SK-MEL-5 (cell line): ENCODE measurements around the gene ZNF92. TPM values are rescaled to one million over a fixed set of nuclear protein-coding genes. Genes with fewer than 3 reads are reported as not detected.
"Not testable (repeated sequence)": the region's sequence is repeated elsewhere in the genome, so short reads cannot be mapped to it uniquely, and the experiment has no call there.

Experiments used
- DNase-seq: peaks from one replicate; pipeline ENCODE4 v3.0.0-alpha.2; 2016; ENCODE audit warnings: low read depth, low spot score
- in situ Hi-C: cut with HindIII; loops from 2 replicates; pipeline ENCODE4 v1.10.0; 2016; ENCODE audit warnings: low sequenced_read_pairs, high pct_unique_total_duplicates, low pct_unique_long_range_greater_than_20kb
- total RNA-seq: library from RNA; depleted of rRNA; stranded (reverse); fragments of >200 nt; shearing (Covaris generic); gene quantifications from 2 replicates; pipeline ENCODE4 v1.2.3, GENCODE V29; 2014

The ZNF92 gene
- total RNA-seq, 1 experiment from 2014 or later, result 19.1 TPM

GRCh38 chr7:65406706-65407105 is 33.1 kb downstream of the ZNF92 start:
- in situ Hi-C loops, result not testable (repeated sequence)

GRCh38 chr7:65409363-65409762 is 35.7 kb downstream of the ZNF92 start:
- in situ Hi-C loops, result no loop called here
- DNase-seq, result no peak

More at GRCh38 chr7:65406706-65407105, 33.1 kb downstream of the ZNF92 start:
- DNase-seq, result not testable (repeated sequence)

- DNase-seq, result no peak
- in situ Hi-C loops, result no loop called here
Observed at GRCh38 chr7:65411249-65411648, 37.6 kb downstream of the ZNF92 start.

GRCh38 chr7:65422670-65423069 is 49.0 kb downstream of the ZNF92 start:
- DNase-seq, result no peak
- in situ Hi-C loops, result no loop called here

- DNase-seq, in situ Hi-C loops: not testable (repeated sequence)
Observed at GRCh38 chr7:65423286-65423685, 49.6 kb downstream of the ZNF92 start.

- in situ Hi-C loops, result no loop called here
- DNase-seq, result peak; percentile 17
Observed at GRCh38 chr7:65429642-65430343, 56.1 kb downstream of the ZNF92 start.

- in situ Hi-C loops, result no loop called here
- no peak for DNase-seq
Observed at GRCh38 chr7:65430344-65431186, 56.9 kb downstream of the ZNF92 start.

GRCh38 chr7:65434307-65434706 is 60.7 kb downstream of the ZNF92 start:
- no peak for DNase-seq
- in situ Hi-C loops, result no loop called here

GRCh38 chr7:65436163-65436562 is 62.5 kb downstream of the ZNF92 start:
- in situ Hi-C loops, result no loop called here
- DNase-seq, result no peak

- no peak for DNase-seq
- in situ Hi-C loops, result no loop called here
Observed at GRCh38 chr7:65438598-65438997, 64.9 kb downstream of the ZNF92 start.

GRCh38 chr7:65441010-65441409 is 67.4 kb downstream of the ZNF92 start:
- in situ Hi-C loops, result no loop called here
- no peak for DNase-seq

GRCh38 chr7:65444205-65444842 is 70.7 kb downstream of the ZNF92 start:
- in situ Hi-C loops, result no loop called here
- no peak for DNase-seq

- in situ Hi-C loops, result no loop called here
- no peak for DNase-seq
Observed at GRCh38 chr7:65444899-65445823, 71.5 kb downstream of the ZNF92 start.

- in situ Hi-C loops, result not testable (repeated sequence)
- peak; percentile 50 for DNase-seq
Observed at GRCh38 chr7:65447041-65447440, 73.4 kb downstream of the ZNF92 start.

GRCh38 chr7:65448816-65449504 is 75.3 kb downstream of the ZNF92 start:
- in situ Hi-C loops, result no loop called here
- no peak for DNase-seq

- in situ Hi-C loops, result no loop called here
- no peak for DNase-seq
Observed at GRCh38 chr7:65449505-65449852, 75.8 kb downstream of the ZNF92 start.
